HCT116 (cell line): Measurements from ENCODE around the gene STUM.

Experiments
- EGR1 ChIP-seq: IDR thresholded peaks from 2 replicates; pipeline ENCODE4 v1.6.1; 2012; ENCODE audit warnings: low read depth
- EZH2 ChIP-seq: fragments of 200-600 bp; sonication (generic); IDR thresholded peaks from 2 replicates; pipeline ENCODE4 v1.6.1; 2017; ENCODE audit warnings: antibody characterized with exemption, mixed run types
- FOSL1 ChIP-seq: IDR thresholded peaks from 2 replicates; pipeline ENCODE4 v1.6.1; 2012; ENCODE audit warnings: low read depth
- POLR2A ChIP-seq: IDR thresholded peaks from 2 replicates; pipeline ENCODE4 v1.7.0; 2011; ENCODE audit warnings: borderline replicate concordance; ENCODE audit not compliant: insufficient read depth, insufficient read length; ENCODE audit errors: extremely low read depth
- POLR2AphosphoS5 ChIP-seq: IDR thresholded peaks from 2 replicates; pipeline ENCODE4 v1.6.1; 2011; ENCODE audit warnings: mild to moderate bottlenecking, low read depth, low read length, moderate library complexity
- SRF ChIP-seq: IDR thresholded peaks from 2 replicates; pipeline ENCODE4 v1.6.1; 2012; ENCODE audit warnings: low read depth
- YY1 ChIP-seq: IDR thresholded peaks from 2 replicates; pipeline ENCODE4 v1.6.1; 2011; ENCODE audit warnings: low read length, low read depth, moderate library complexity, mild to moderate bottlenecking; ENCODE audit not compliant: insufficient replicate concordance; ENCODE audit errors: extremely low read depth
- TF ChIP-seq, protein P1 (sequence below), 3 experiments: fragments of 200-600 bp in 1 of 3; sonication (generic) in 1 of 3; IDR thresholded peaks in 2 of 3; conservative IDR thresholded peaks in 1 of 3; 2 replicates each; pipeline ENCODE4 v1.5.1; 2012 to 2017; ENCODE audit warnings: low read depth in 2 of 3, low read length in 2 of 3, antibody characterized with exemption in 1 of 3, borderline replicate concordance in 1 of 3, control low read depth in 1 of 3, mild to moderate bottlenecking in 1 of 3, mixed read lengths in 1 of 3, mixed run types in 1 of 3, moderate library complexity in 1 of 3; ENCODE audit not compliant: insufficient read depth in 1 of 3
- TF ChIP-seq, protein P2 (sequence below): IDR thresholded peaks from 2 replicates; pipeline ENCODE4 v1.6.1; 2012
- TF ChIP-seq, protein P3 (sequence below): IDR thresholded peaks from 2 replicates; pipeline ENCODE4 v1.6.1; 2012

DNA sequence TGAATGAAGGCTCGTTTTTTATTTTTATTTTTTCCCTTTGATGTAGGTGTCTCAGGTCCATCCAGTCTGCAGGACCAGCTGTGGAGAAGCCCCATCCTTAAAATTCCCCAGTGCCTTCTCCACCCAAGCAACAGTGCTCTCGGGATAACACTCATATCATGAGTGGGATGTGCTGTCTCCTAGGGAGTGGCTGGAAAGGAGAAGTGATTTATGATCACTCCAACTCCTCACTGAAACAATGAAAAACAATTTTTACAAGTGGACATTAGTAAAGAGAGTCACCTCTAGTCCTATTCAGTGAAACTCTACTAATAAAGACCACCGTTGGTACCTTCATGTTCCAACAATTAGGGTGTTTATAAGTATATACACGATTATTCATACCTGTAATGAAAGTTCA, 3.5 kb downstream of the STUM start:
- TF ChIP-seq POLR2A (no peak), FOSL1 (no peak), EGR1 (no peak), YY1 (no peak), EZH2 (no peak), POLR2AphosphoS5 (no peak), SRF (no peak)
- TF ChIP-seq, protein P1, sequence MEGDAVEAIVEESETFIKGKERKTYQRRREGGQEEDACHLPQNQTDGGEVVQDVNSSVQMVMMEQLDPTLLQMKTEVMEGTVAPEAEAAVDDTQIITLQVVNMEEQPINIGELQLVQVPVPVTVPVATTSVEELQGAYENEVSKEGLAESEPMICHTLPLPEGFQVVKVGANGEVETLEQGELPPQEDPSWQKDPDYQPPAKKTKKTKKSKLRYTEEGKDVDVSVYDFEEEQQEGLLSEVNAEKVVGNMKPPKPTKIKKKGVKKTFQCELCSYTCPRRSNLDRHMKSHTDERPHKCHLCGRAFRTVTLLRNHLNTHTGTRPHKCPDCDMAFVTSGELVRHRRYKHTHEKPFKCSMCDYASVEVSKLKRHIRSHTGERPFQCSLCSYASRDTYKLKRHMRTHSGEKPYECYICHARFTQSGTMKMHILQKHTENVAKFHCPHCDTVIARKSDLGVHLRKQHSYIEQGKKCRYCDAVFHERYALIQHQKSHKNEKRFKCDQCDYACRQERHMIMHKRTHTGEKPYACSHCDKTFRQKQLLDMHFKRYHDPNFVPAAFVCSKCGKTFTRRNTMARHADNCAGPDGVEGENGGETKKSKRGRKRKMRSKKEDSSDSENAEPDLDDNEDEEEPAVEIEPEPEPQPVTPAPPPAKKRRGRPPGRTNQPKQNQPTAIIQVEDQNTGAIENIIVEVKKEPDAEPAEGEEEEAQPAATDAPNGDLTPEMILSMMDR (IDR thresholded peaks at IDR 0.05 in 2 of 3, conservative IDR thresholded peaks at IDR 0.05 in 1 of 3; ENCODE audit: borderline replicate concordance in 1 of 3, insufficient read depth in 1 of 3, low read depth in 2 of 3, low read length in 2 of 3), result no peak
- TF ChIP-seq, protein P2, sequence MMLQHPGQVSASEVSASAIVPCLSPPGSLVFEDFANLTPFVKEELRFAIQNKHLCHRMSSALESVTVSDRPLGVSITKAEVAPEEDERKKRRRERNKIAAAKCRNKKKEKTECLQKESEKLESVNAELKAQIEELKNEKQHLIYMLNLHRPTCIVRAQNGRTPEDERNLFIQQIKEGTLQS, result no peak
- TF ChIP-seq, protein P3, sequence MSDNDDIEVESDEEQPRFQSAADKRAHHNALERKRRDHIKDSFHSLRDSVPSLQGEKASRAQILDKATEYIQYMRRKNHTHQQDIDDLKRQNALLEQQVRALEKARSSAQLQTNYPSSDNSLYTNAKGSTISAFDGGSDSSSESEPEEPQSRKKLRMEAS, result no peak
